ENCODE measurements around the gene AMBP. TPM values are rescaled to one million over a fixed set of nuclear protein-coding genes. Genes with fewer than 3 reads are reported as not detected.

The AMBP gene
- polyA plus RNA-seq, 1 experiment, result 0.22 TPM

DNA sequence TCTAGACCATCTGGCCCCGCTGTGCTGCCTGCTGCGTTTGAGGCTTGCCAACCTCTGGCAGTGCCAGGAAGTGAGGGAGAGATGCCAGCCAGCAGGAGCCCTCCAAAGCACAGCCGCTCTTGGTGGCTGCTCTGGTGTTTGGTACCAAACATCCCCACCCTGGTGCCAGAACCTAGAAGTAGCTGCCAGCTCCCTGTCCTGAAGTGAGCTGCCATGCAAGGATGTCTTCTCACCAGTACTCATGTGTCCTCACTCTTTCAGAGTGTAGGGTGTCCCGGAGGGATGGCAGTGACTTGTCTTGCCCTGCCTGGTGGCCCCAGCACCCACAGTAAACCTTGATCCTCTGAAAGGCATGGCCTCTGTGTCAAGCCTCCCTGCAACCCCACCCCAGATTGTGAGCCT, 43.4 kb downstream of the AMBP start:
- Histone ChIP-seq H3K4me3 (ENCODE audit: low read depth, low read length) (no peak overlapping the region), H3K27me3 (ENCODE audit: control insufficient read depth, insufficient read depth, low read length) (no peaks in the 10 kb centered on the region), H3K36me3 (ENCODE audit: control insufficient read depth, insufficient read depth, low read length) (peaks cover 34% of the 10 kb centered on the region)
- POLR2A ChIA-PET, result no interaction called here
- no peak for DNase-seq (ENCODE audit: low read depth)
- TF ChIP-seq, protein P1, sequence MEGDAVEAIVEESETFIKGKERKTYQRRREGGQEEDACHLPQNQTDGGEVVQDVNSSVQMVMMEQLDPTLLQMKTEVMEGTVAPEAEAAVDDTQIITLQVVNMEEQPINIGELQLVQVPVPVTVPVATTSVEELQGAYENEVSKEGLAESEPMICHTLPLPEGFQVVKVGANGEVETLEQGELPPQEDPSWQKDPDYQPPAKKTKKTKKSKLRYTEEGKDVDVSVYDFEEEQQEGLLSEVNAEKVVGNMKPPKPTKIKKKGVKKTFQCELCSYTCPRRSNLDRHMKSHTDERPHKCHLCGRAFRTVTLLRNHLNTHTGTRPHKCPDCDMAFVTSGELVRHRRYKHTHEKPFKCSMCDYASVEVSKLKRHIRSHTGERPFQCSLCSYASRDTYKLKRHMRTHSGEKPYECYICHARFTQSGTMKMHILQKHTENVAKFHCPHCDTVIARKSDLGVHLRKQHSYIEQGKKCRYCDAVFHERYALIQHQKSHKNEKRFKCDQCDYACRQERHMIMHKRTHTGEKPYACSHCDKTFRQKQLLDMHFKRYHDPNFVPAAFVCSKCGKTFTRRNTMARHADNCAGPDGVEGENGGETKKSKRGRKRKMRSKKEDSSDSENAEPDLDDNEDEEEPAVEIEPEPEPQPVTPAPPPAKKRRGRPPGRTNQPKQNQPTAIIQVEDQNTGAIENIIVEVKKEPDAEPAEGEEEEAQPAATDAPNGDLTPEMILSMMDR (IDR thresholded peaks at IDR 0.05; ENCODE audit: insufficient read depth, low read depth, low read length), result no peak
- CTCF ChIA-PET, result interaction anchor here (0.9 to 1.5 kb wide), 4 partner anchors 10 to 352 kb away, joined by 3 to 6 read pairs (median 4); no protein-coding TSS in a partner anchor

DNA sequence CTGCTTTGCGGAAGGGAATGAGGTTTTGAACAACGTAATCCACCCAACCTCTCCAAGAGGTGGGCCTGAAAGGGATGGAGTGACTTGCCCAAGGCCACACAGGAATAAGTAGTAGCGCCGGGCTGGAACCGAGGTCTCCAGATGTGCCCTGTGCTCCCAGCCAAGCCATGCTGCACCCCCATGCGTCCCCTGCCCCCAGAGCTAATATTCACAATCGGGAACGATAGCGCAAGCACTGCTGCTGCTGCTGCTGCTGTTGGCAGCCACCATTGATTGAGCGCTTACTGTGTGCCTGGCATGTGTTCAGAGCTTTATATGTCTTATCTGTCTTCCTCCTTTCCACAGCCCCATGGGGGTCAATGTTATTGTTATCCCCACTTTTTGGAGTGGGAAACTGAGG, 43.9 kb downstream of the AMBP start:
- Histone ChIP-seq H3K4me3 (ENCODE audit: low read depth, low read length) (no peak overlapping the region), H3K36me3 (ENCODE audit: control insufficient read depth, insufficient read depth, low read length) (peaks cover 34% of the 10 kb centered on the region), H3K27me3 (ENCODE audit: control insufficient read depth, insufficient read depth, low read length) (no peaks in the 10 kb centered on the region)
- ChIA-PET POLR2A (no interaction called here), CTCF (interaction anchor here (0.9 to 1.5 kb wide), 5 partner anchors 11 to 228 kb away, joined by 3 to 6 read pairs (median 4); no protein-coding TSS in a partner anchor)
- no peak for DNase-seq (ENCODE audit: low read depth)
- TF ChIP-seq, protein P1 (IDR thresholded peaks at IDR 0.05; ENCODE audit: insufficient read depth, low read depth, low read length), result no peak

DNA sequence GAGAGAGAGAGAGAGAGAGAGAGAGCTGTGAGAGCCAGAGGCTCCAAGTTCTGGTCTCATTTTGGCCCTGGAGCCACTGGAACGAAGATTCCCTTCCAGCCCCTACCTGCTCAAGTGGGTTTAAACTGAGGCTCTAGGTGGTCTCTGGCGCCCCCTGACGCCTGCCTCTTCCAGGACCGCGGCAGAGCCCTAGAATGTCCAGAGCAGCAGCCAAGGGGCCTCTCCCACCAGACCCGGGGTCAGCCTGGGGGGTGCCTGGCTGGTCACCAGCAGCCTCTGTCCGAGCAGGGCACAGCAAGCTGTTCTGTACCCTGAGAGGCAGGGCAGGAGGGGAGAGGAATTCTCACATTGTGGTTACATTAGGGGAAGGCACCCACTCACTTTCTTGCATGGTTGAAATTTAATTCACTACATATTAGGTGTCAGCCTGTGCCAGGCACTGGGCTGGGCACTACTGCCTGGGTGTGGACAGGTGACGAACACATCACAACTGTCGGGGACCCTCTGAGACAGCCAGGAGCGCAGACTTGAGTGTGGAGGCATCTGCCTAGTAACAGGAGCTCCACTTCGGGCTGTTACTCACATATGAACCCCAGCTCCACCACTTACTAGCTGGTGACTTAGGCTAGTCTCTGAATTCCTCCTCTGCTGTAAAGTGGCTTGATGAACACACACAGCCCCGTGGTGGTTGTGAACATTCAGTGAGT, 44.5 kb downstream of the AMBP start:
- Histone ChIP-seq H3K4me3 (ENCODE audit: low read depth, low read length) (no peak overlapping the region), H3K36me3 (ENCODE audit: control insufficient read depth, insufficient read depth, low read length) (peaks cover 38% of the 10 kb centered on the region), H3K27me3 (ENCODE audit: control insufficient read depth, insufficient read depth, low read length) (no peaks in the 10 kb centered on the region)
- TF ChIP-seq, protein P1 (IDR thresholded peaks at IDR 0.05; ENCODE audit: insufficient read depth, low read depth, low read length), result peak; percentile 54
- ChIA-PET CTCF (interaction anchor here (0.6 to 1.5 kb wide), 7 partner anchors 10 to 669 kb away, joined by 3 to 7 read pairs (median 4); no protein-coding TSS in a partner anchor), POLR2A (no interaction called here)
- no peak for DNase-seq (ENCODE audit: low read depth)

DNA sequence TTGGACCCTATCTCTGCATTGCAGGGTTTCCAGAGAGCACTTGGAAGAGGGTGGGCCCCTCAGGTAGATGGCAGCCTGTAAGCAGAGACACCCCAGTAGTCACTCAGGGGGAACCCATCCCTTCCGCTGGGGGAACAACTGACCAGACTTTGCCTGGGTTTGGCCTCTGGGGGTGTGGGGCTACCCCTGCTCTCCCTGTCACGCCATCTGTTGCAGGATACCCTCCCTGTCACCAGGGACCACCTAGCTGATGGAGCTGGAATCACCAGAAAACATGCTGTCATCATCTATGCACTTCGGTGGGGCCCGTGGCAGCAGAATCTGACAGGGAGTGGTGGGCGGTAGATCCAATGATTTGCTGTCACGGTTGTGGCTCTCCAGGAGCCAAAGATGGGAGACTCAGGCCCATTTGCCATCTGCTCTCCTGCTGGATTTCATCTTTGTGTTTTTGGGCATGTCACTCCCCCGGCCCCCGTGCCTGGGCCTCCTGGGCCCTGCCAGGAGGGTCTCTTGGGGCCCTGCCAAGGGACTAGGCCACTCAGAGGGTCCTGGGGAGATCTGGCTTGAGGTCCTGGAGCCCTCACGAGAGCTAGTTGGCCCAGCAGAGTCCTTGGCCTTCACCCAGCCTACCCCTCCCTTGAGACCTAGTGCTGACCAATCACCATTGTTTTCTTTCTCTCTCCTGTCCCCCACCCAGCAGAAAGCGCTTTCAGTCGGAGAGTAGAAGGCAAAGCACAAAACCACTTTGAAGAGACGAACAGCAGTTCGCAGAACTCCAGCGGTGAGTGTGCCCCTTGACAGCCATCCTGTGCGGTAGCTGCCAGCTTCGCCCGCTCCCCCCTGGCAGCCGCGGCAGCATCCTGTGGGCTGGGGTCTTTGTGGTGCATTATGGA, 45.9 kb downstream of the AMBP start:
- Histone ChIP-seq H3K4me3 (ENCODE audit: low read depth, low read length) (no peak overlapping the region), H3K27me3 (ENCODE audit: control insufficient read depth, insufficient read depth, low read length) (no peaks in the 10 kb centered on the region), H3K36me3 (ENCODE audit: control insufficient read depth, insufficient read depth, low read length) (peaks cover 32% of the 10 kb centered on the region)
- ChIA-PET POLR2A (no interaction called here), CTCF (interaction anchor here (1.2 to 1.5 kb wide), 3 partner anchors 9 to 294 kb away, joined by 4 to 7 read pairs (median 5); no protein-coding TSS in a partner anchor)
- DNase-seq (ENCODE audit: low read depth), result no peak
- TF ChIP-seq, protein P1 (IDR thresholded peaks at IDR 0.05; ENCODE audit: insufficient read depth, low read depth, low read length), result no peak
